Measurements from ENCODE around the gene PRDM5. TPM values are rescaled to one million over a fixed set of nuclear protein-coding genes. Genes with fewer than 3 reads are reported as not detected.

Gene PRDM5
- total and polyA plus RNA-seq, 3 donors from 2014 or later: 8.2 to 21.9 (median 19.1) TPM

- Histone ChIP-seq H3K9me3 (no peaks in the 10 kb centered on the region), H3K4me3 (no peak overlapping the region), H3K4me1 (no peaks in the 10 kb centered on the region), H3K27me3 (no peaks in the 10 kb centered on the region), H3K27ac (no peak overlapping the region), H3K36me3 (ENCODE audit: low read depth, missing control alignments) (no peaks in the 10 kb centered on the region)
- DNase-seq: no peak
- TF ChIP-seq CTCF (IDR thresholded peaks at IDR 0.05): no peak
- TF ChIP-seq POLR2A (IDR thresholded peaks at IDR 0.05): no peak
- intact Hi-C loops (cut with DNase I; ENCODE audit: low total_unique reads): no loop called here
- 94 to 98% methylated on average over 3 of the region's 3 CpGs for WGBS, 2 donors
These were observed 251.0 kb downstream of the PRDM5 start for GRCh38 chr4:120671538-120671937.

- Histone ChIP-seq H3K27me3 (no peaks in the 10 kb centered on the region), H3K27ac (no peak overlapping the region), H3K4me3 (no peak overlapping the region), H3K4me1 (no peaks in the 10 kb centered on the region), H3K36me3 (ENCODE audit: low read depth, missing control alignments) (no peaks in the 10 kb centered on the region), H3K9me3 (no peaks in the 10 kb centered on the region)
- TF ChIP-seq POLR2A (IDR thresholded peaks at IDR 0.05): no peak
- no peak for TF ChIP-seq CTCF (IDR thresholded peaks at IDR 0.05)
- intact Hi-C loops (cut with DNase I; ENCODE audit: low total_unique reads): no loop called here
- WGBS, 2 donors: 88 to 89% methylated on average over 3 of the region's 3 CpGs
- DNase-seq: no peak
These were observed 255.4 kb downstream of the PRDM5 start for GRCh38 chr4:120667102-120667501.

GRCh38 chr4:120664851-120665250 is 257.7 kb downstream of the PRDM5 start:
- TF ChIP-seq POLR2A (IDR thresholded peaks at IDR 0.05) (no peak), CTCF (IDR thresholded peaks at IDR 0.05) (no peak)
- DNase-seq: no peak
- no peaks in the 10 kb centered on the region for H3K9me3 ChIP-seq
- no peaks in the 10 kb centered on the region for H3K27me3 ChIP-seq
- no peaks in the 10 kb centered on the region for H3K36me3 ChIP-seq (ENCODE audit: low read depth, missing control alignments)
- no peaks in the 10 kb centered on the region for H3K4me1 ChIP-seq
- no peak overlapping the region for H3K4me3 ChIP-seq
- 90 to 94% methylated on average over 3 of the region's 3 CpGs for WGBS, 2 donors
- no peak overlapping the region for H3K27ac ChIP-seq
- intact Hi-C loops (cut with DNase I; ENCODE audit: low total_unique reads): no loop called here

GRCh38 chr4:120659616-120660170 is 262.8 kb downstream of the PRDM5 start:
- 92 to 97% methylated on average over 7 of the region's 7 CpGs for WGBS, 2 donors
- intact Hi-C loops (cut with DNase I; ENCODE audit: low total_unique reads): no loop called here
- DNase-seq: no peak
- no peak overlapping the region for H3K4me3 ChIP-seq
- no peaks in the 10 kb centered on the region for H3K9me3 ChIP-seq
- H3K27ac ChIP-seq: no peak overlapping the region
- H3K36me3 ChIP-seq (ENCODE audit: low read depth, missing control alignments): no peaks in the 10 kb centered on the region
- H3K27me3 ChIP-seq: no peaks in the 10 kb centered on the region
- TF ChIP-seq POLR2A (IDR thresholded peaks at IDR 0.05) (no peak), CTCF (IDR thresholded peaks at IDR 0.05) (no peak)
- no peaks in the 10 kb centered on the region for H3K4me1 ChIP-seq

- H3K4me1 ChIP-seq: no peaks in the 10 kb centered on the region
- no peak for TF ChIP-seq POLR2A (IDR thresholded peaks at IDR 0.05)
- TF ChIP-seq CTCF (IDR thresholded peaks at IDR 0.05): no peak
- DNase-seq: no peak
- intact Hi-C loops (cut with DNase I; ENCODE audit: low total_unique reads): no loop called here
- H3K9me3 ChIP-seq: no peaks in the 10 kb centered on the region
- H3K27ac ChIP-seq: no peak overlapping the region
- no peaks in the 10 kb centered on the region for H3K27me3 ChIP-seq
- WGBS, 2 donors: 78 to 83% methylated on average over 7 of the region's 7 CpGs
- no peaks in the 10 kb centered on the region for H3K36me3 ChIP-seq (ENCODE audit: low read depth, missing control alignments)
- H3K4me3 ChIP-seq: no peak overlapping the region
These were observed 263.8 kb downstream of the PRDM5 start for GRCh38 chr4:120658772-120659171.

Data from testis (tissue), 3 donors.